Fibroblast of the aortic adventitia (primary cell): ENCODE measurements around the gene PTAFR. TPM values are rescaled to one million over a fixed set of nuclear protein-coding genes. Genes with fewer than 3 reads are reported as not detected.

ENCODE experiments used
- DNase-seq: peaks from one replicate; pipeline ENCODE4 v3.0.0-alpha.2; 2010; ENCODE audit warnings: low read depth
- H3K4me3 ChIP-seq: 2 replicates; pipeline ENCODE4 v1.5.1; 2011; ENCODE audit warnings: low read depth, mild to moderate bottlenecking, control low read depth, low read length, moderate library complexity
- total RNA-seq: library from RNA; depleted of rRNA; stranded (reverse); fragments of >200 nt; gene quantifications from 2 replicates; pipeline ENCODE4 v1.2.3, GENCODE V29; 2012; ENCODE audit warnings: low replicate concordance
- TF ChIP-seq, protein P1 (sequence below): IDR thresholded peaks from 2 replicates; pipeline ENCODE4 v1.5.1; 2011; ENCODE audit warnings: mild to moderate bottlenecking, low read length, control low read depth, inconsistent platforms; ENCODE audit not compliant: insufficient read depth

The PTAFR gene
- total RNA-seq, 1 donor: under 0.01 TPM

DNA sequence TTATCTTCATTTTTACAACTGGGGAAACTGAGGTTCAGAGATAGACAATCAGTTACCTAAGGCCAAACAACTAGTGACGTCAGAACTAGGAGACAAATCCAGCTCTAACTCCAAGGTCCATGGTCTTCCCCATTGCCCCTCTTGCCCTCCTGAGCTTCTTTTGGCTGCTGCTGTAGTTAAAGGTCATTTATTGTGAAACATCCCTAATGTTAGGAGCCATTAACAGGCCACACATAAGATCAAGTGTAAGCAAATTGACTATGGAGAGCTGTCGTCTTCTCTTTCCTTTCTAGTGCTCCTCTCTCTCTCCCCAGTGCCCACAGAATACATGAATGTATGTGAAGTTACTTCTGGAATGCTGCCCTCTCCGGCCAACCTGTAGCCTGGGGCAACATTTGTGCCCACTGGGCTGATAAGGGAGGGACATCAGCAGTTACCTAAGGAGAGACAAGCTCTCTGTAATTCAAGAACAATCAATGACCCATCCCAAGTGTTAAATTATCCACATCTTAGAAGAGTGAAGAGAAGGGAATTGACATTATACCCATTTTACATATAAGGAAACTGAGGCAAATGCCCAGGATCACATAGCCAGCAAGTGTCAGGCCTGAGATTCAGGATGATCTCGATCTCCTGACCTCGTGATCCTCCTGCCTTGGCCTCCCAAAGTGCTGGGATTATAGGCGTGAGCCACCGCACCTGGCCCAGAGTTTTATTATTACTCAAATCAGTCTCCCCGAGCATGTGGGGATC, 40.1 kb downstream of the PTAFR start:
- H3K4me3 ChIP-seq: no peak overlapping the region
- TF ChIP-seq, protein P1, sequence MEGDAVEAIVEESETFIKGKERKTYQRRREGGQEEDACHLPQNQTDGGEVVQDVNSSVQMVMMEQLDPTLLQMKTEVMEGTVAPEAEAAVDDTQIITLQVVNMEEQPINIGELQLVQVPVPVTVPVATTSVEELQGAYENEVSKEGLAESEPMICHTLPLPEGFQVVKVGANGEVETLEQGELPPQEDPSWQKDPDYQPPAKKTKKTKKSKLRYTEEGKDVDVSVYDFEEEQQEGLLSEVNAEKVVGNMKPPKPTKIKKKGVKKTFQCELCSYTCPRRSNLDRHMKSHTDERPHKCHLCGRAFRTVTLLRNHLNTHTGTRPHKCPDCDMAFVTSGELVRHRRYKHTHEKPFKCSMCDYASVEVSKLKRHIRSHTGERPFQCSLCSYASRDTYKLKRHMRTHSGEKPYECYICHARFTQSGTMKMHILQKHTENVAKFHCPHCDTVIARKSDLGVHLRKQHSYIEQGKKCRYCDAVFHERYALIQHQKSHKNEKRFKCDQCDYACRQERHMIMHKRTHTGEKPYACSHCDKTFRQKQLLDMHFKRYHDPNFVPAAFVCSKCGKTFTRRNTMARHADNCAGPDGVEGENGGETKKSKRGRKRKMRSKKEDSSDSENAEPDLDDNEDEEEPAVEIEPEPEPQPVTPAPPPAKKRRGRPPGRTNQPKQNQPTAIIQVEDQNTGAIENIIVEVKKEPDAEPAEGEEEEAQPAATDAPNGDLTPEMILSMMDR: no peak
- DNase-seq: no peak

DNA sequence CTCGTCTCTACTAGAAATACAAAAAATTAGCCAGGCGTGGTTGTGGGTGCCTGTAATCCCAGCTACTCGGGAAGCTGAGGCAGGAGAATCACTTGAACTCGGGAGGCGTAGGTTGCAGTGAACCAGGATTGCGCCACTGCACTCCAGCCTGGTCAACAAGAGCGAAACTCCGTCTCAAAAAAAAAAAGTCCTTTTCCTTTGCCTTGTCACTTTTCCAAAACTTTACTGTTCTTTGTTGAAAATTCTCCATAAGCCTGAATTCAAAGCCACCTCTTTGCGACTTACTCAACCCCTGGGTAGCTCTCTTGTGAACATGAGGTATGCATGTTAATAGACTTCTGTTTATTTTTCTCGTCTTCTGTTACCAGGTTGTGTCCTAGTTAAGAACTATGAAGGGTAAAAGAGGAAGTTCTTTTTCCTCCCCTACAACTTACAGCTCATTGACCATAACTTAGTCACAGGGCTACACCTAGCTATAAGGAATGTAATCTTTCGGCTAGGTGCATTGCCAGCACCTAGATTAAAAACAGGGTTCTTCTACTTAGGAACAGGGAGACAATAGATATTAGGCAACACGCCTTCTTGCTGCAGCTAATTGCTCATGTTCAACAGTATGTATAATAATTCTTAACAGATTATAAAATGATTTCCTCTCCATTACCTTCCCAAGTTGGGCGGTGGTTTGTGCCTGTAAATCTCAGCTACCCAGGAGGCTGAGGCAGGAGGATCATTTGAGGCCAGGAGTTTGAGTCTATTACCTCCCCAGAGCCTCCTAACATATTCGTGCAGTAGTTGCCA, 40.9 kb downstream of the PTAFR start:
- DNase-seq: no peak
- H3K4me3 ChIP-seq: no peak overlapping the region
- TF ChIP-seq, protein P1: no peak

DNA sequence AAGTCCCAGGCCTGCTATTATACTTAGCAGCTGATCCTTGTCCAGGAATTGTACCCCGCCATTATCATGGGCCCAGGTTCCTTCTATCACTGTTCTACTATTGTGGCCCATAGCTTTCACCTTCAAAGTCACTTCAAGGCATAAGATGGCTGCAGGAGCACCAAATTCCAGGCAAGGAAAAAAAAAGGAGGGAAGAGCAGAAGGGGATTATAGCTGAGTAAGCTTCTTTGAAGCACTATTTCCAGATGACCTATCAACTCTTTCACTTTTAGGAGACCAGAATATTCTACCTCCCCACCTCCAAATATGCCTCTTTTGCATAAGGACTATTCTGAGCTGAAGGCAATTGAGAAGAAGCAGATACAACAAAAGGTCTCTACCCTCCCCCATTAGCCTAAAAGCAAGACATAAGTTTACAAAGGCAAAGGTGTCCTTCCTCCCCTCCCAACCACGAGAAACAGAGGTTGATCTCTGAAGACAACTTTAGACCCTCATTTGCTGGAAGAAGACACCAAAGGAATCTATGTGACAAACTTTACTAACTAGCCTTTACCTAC, 41.8 kb downstream of the PTAFR start:
- H3K4me3 ChIP-seq: no peak overlapping the region
- no peak for DNase-seq
- TF ChIP-seq, protein P1: no peak

DNA sequence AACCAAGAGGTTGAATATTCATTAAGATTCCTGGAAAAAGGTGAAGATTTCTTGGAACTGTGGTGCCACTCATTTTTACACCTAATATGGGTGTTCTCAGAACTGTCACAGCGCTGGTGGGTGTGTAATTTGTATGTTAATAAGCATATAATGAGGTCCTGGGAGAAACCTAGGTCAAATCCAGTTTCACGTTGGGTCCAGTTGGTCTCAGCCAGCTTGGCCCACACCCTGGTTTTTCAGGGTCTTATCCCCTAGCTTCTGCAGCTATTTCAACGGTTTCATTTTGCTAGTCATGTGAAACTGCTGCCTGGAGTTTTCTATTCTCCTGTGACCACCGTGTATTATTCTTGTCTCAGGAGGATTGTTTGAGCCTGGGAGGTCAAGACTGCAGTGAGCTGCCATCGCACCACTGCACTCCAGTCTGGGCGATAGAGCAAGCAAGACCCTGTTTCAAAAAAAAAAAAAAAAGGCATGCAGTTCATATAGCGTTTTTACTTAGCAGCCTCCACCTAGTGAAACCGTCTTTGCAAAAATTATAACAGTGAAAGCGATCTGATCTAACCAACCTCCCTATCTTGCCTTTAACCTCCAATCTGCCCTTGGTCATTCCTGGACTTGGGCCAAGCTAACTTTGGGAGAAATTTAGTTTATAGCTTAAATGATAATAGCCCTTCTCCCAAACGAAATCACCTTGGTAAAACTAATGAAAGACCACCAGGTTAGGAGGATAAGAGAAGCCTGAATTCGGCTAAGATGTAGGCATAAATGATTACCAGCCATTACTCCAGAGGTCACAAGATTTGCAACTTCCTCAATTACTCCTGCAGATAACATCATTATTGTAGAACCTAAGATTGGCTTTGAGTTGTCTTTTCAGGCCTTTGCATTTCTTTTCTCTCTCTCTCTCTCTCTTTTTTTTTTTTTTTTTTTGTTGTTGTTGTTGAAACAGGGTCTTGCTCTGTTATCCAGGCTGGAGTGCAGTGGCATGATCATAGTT, 44.0 kb downstream of the PTAFR start:
- DNase-seq: no peak
- TF ChIP-seq, protein P1: no peak
- H3K4me3 ChIP-seq: no peak overlapping the region

DNA sequence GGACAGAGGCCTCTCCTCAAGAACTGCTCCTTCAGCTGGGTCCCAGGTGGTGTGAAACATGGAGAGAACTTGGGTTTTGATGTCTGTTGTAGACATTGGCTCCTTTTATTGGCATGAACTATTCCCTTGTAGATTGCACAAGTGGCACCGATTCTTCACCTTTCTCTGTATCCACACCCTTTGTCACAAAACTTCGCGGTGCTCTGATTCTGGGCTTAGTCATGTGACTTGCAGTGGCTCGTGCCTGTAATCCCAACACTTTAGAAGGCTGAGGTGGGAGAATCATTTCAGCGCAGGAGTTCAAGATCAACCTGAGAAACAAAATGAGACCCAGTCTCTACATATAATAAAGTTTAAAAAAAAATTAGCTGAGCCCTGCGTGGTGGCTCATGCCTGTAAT, 45.6 kb downstream of the PTAFR start:
- TF ChIP-seq, protein P1: no peak
- H3K4me3 ChIP-seq: no peak overlapping the region
- no peak for DNase-seq

DNA sequence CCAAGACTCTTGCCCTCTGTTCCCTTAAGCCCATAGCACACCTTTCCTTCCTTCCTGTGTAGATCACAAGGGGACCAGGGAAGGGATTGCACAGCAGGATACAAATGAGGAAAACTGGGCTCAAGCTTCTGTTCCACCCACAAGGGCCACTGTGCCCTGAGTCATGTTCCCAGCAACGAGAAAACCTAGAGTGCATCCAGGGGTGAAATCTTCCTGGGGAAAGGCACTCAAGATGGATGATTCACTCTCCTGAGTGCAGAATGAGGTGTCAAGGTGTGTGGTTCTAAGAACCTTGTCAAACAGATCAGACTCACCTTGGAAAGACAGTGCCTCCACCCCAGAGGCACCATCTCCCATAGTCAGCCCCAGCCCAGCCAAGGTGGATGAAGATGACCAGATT, 47.3 kb downstream of the PTAFR start:
- TF ChIP-seq, protein P1: no peak
- H3K4me3 ChIP-seq: no peak overlapping the region
- peak; percentile 64 for DNase-seq
